ENCODE measurements around the gene THOC6.

GRCh38 chr16:3050487-3050886 is 26.7 kb downstream of the THOC6 start:
- TF ChIP-seq CTCF (conservative IDR thresholded peaks at IDR 0.05; ENCODE audit: low read depth in 2 of 2), result no peak
- TF ChIP-seq EZH2 (IDR thresholded peaks at IDR 0.05; ENCODE audit: low read depth, unreplicated experiment), result no peak
- no peak for TF ChIP-seq EZH2phosphoT487 (IDR thresholded peaks at IDR 0.05; ENCODE audit: unreplicated experiment)
- TF ChIP-seq ZNF462 (CRISPR knock-in tag; IDR thresholded peaks at IDR 0.05), result no peak
- no peak for TF ChIP-seq POLR2AphosphoS5 (IDR thresholded peaks at IDR 0.05; ENCODE audit: low read depth)
- TF ChIP-seq REST (IDR thresholded peaks at IDR 0.05; ENCODE audit: unreplicated experiment), result no peak
- no peak for TF ChIP-seq ETS1 (IDR thresholded peaks at IDR 0.05)
- TF ChIP-seq CREB1 (CRISPR knock-in tag; IDR thresholded peaks at IDR 0.05; ENCODE audit: low read depth), result no peak
- TF ChIP-seq JUNB (IDR thresholded peaks at IDR 0.05; ENCODE audit: unreplicated experiment), result no peak
- no peak for TF ChIP-seq NANOG (IDR thresholded peaks at IDR 0.05; ENCODE audit: borderline replicate concordance)
- TF ChIP-seq STAT1 (IDR thresholded peaks at IDR 0.05; ENCODE audit: unreplicated experiment), result no peak
- TF ChIP-seq ZNF114 (CRISPR knock-in tag; IDR thresholded peaks at IDR 0.05), result no peak
- TF ChIP-seq ZNF331 (CRISPR knock-in tag; IDR thresholded peaks at IDR 0.05; ENCODE audit: low read depth), result no peak

Data from GM23338 (cell line).